GM12891 (cell line): ENCODE results near the gene HTT-AS.
"Not testable (repeated sequence)": the region's sequence is repeated elsewhere in the genome, so short reads cannot be mapped to it uniquely, and the experiment has no call there.

Experiments
- DNase-seq: peaks from one replicate; pipeline ENCODE4 v3.0.0; 2011; ENCODE audit warnings: low spot score; ENCODE audit not compliant: insufficient read length
- FAIRE-seq: peaks from 2 replicates; lab custom pipeline; 2011; peaks lifted over from hg19 to GRCh38; lab: Jason Lieb, UNC
- PAX5 ChIP-seq: IDR thresholded peaks from 2 replicates; pipeline ENCODE4 v1.6.1; 2011; ENCODE audit warnings: low read length, moderate library complexity, mild to moderate bottlenecking; ENCODE audit not compliant: insufficient read depth, severe bottlenecking
- POLR2A ChIP-seq: IDR thresholded peaks from 2 replicates; pipeline ENCODE4 v1.6.1; 2011; ENCODE audit warnings: low read depth, low read length, control low read depth
- POLR2AphosphoS5 ChIP-seq: IDR thresholded peaks from 2 replicates; pipeline ENCODE4 v1.6.1; 2011; ENCODE audit warnings: low read depth, low read length, control low read depth
- POU2F2 ChIP-seq: IDR thresholded peaks from 2 replicates; pipeline ENCODE4 v1.6.1; 2011; ENCODE audit warnings: low read depth, mild to moderate bottlenecking, control low read depth, low read length, moderate library complexity
- SPI1 ChIP-seq: IDR thresholded peaks from 2 replicates; pipeline ENCODE4 v1.6.1; 2011; ENCODE audit warnings: low read depth, low read length, control low read depth
- TAF1 ChIP-seq: IDR thresholded peaks from 2 replicates; pipeline ENCODE4 v1.6.1; 2011; ENCODE audit warnings: low read depth, low read length, control low read depth

The HTT-AS gene

GRCh38 chr4:3065551-3065950, 8.8 kb downstream of the HTT-AS start:
- FAIRE-seq (no peak), DNase-seq (no peak)
- TF ChIP-seq POLR2AphosphoS5 (no peak), TAF1 (no peak), POLR2A (no peak), SPI1 (no peak), PAX5 (no peak), POU2F2 (no peak)

GRCh38 chr4:3062471-3062870, 11.9 kb downstream of the HTT-AS start:
- no peak for TF ChIP-seq TAF1
- no peak for TF ChIP-seq POU2F2
- no peak for TF ChIP-seq POLR2A
- no peak for TF ChIP-seq POLR2AphosphoS5
- no peak for TF ChIP-seq PAX5
- TF ChIP-seq SPI1: no peak
- DNase-seq (no peak), FAIRE-seq (no peak)

- FAIRE-seq (no peak), DNase-seq (no peak)
- TF ChIP-seq SPI1 (no peak), POLR2A (no peak), PAX5 (no peak), POU2F2 (no peak), POLR2AphosphoS5 (no peak), TAF1 (no peak)
These were observed 13.4 kb downstream of the HTT-AS start for GRCh38 chr4:3060946-3061345.

- DNase-seq: no peak
- FAIRE-seq: peak; percentile 66
- TF ChIP-seq POLR2A: no peak
- no peak for TF ChIP-seq PAX5
- TF ChIP-seq POU2F2: no peak
- no peak for TF ChIP-seq POLR2AphosphoS5
- TF ChIP-seq TAF1: no peak
- no peak for TF ChIP-seq SPI1
These were observed 14.4 kb downstream of the HTT-AS start for GRCh38 chr4:3059943-3060342.

- DNase-seq: no peak
- TF ChIP-seq PAX5: no peak
- TF ChIP-seq POLR2A: no peak
- no peak for TF ChIP-seq POLR2AphosphoS5
- no peak for TF ChIP-seq POU2F2
- no peak for TF ChIP-seq TAF1
- TF ChIP-seq SPI1: no peak
- FAIRE-seq: no peak
These were observed 20.1 kb downstream of the HTT-AS start for GRCh38 chr4:3054169-3054759.

- not testable (repeated sequence) for FAIRE-seq, DNase-seq
These were observed 23.0 kb downstream of the HTT-AS start for GRCh38 chr4:3051141-3051897.

- TF ChIP-seq SPI1 (peak; percentile 65), POU2F2 (no peak), POLR2AphosphoS5 (peak; percentile 52; the same call in 1 of the 2 replicates), PAX5 (peak; percentile 63), POLR2A (no peak), TAF1 (peak; percentile 33; the same call in 1 of the 2 replicates)
- peak; percentile 100 for FAIRE-seq
- no peak for DNase-seq
These were observed 26.7 kb downstream of the HTT-AS start for GRCh38 chr4:3047464-3048286.

- TF ChIP-seq PAX5: no peak
- no peak for TF ChIP-seq POU2F2
- no peak for TF ChIP-seq POLR2AphosphoS5
- TF ChIP-seq TAF1: no peak
- TF ChIP-seq SPI1: no peak
- no peak for TF ChIP-seq POLR2A
- FAIRE-seq: no peak
- no peak for DNase-seq
These were observed 27.7 kb downstream of the HTT-AS start for GRCh38 chr4:3046623-3047022.

- no peak for TF ChIP-seq POLR2AphosphoS5
- no peak for TF ChIP-seq TAF1
- TF ChIP-seq PAX5: no peak
- no peak for TF ChIP-seq POLR2A
- TF ChIP-seq SPI1: peak; percentile 95
- TF ChIP-seq POU2F2: no peak
- DNase-seq (no peak), FAIRE-seq (peak; percentile 95)
These were observed 28.2 kb downstream of the HTT-AS start for GRCh38 chr4:3046162-3046561.
